Peyer's patch (tissue), 4 donors: Measurements from ENCODE around the gene SCARF2.

Source experiments
- POLR2A ChIP-seq, 2 donors: fragments of 450-650 bp; IDR thresholded peaks; one replicate each; pipeline ENCODE4 v1.5.1; 2017; ENCODE audit warnings: antibody characterized with exemption in 2 of 2, mild to moderate bottlenecking in 2 of 2, moderate library complexity in 2 of 2
- TF ChIP-seq, protein P1 (sequence below), 6 experiments: fragments of 450-650 bp in 4 of 6; fragments of 200-600 bp in 2 of 6; sonication (generic) in 1 of 6; IDR thresholded peaks; one replicate each; pipeline ENCODE4 v1.5.1; 2017 to 2019; ENCODE audit warnings: antibody characterized with exemption in 6 of 6, mild to moderate bottlenecking in 3 of 6, moderate library complexity in 1 of 6

DNA sequence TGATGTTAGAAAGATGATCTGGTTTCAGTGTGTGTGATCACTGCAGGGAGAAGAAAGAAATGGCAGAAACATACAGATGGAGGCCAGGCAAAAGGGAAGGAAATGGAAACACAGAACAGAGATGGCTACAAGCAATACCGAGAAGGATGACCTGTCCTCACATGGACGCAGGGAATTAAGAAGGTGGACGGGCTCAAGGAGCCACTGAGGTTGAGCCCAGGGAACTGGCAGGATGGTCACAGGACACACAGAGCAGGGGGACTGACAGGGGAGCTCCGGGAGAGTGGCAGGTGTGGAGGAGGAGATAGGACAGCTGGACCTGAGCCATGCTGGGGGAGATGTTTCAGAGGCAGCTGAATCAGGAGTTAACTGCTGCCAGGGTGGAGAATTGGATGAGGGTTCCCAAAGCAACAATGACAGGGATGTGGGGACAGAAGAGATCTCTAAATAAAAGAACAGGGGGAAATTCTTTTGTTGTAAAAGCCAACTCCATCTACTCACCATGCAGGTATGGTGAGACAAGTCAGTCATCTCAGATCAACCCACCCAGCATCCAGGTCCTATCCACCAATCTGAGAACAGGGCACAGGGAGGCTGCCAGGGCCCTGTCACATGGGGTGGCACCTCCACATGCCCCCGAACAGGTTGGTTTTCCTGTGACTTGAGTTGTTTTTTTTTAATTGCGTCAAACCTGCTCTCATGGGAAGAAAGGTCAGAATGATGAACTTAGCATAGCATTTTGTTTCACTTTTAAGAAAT, 31.7 kb upstream of the SCARF2 start:
- TF ChIP-seq, protein P1, sequence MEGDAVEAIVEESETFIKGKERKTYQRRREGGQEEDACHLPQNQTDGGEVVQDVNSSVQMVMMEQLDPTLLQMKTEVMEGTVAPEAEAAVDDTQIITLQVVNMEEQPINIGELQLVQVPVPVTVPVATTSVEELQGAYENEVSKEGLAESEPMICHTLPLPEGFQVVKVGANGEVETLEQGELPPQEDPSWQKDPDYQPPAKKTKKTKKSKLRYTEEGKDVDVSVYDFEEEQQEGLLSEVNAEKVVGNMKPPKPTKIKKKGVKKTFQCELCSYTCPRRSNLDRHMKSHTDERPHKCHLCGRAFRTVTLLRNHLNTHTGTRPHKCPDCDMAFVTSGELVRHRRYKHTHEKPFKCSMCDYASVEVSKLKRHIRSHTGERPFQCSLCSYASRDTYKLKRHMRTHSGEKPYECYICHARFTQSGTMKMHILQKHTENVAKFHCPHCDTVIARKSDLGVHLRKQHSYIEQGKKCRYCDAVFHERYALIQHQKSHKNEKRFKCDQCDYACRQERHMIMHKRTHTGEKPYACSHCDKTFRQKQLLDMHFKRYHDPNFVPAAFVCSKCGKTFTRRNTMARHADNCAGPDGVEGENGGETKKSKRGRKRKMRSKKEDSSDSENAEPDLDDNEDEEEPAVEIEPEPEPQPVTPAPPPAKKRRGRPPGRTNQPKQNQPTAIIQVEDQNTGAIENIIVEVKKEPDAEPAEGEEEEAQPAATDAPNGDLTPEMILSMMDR (IDR thresholded peaks at IDR 0.05), result no peak
- TF ChIP-seq POLR2A (IDR thresholded peaks at IDR 0.05), result no peak
